HepG2 (cell line): ENCODE measurements around the gene HAT1. TPM values are rescaled to one million over a fixed set of nuclear protein-coding genes. Genes with fewer than 3 reads are reported as not detected.

ENCODE experiments used
- ATAC-seq: fragments of 200-7000 bp; cut with Tn5 transposase; 3 replicates; pipeline ENCODE4 v1.9.1; 2020; ENCODE audit warnings: mild to moderate bottlenecking, moderate library complexity
- BruUV-seq: library from RNA; stranded (reverse); fragments of 400-500 nt; replicated peaks from 2 replicates; lab custom pipeline; 2021; lab: Mats Ljungman, UMichigan
- CTCF ChIA-PET: fragments of 300-600 bp; formaldehyde crosslinking; extraction: SDS; loops from one replicate; lab custom pipeline; 2021; ENCODE audit warnings: low total read pairs, inconsistent platforms, low intra/inter-chr PET ratio; lab: Yijun Ruan, JAX
- POLR2A ChIA-PET: fragments of 350-600 bp; sonication (Branson Sonifier 250); formaldehyde crosslinking; loops from one replicate; lab custom pipeline; 2020; ENCODE audit warnings: antibody characterized with exemption, inconsistent platforms; lab: Yijun Ruan, JAX
- DNase-seq: peaks from one replicate; pipeline ENCODE4 v3.0.0-alpha.2; 2015; ENCODE audit warnings: low spot score
- FAIRE-seq: peaks from 3 replicates; lab custom pipeline; 2011; peaks lifted over from hg19 to GRCh38; lab: Jason Lieb, UNC
- H2AFZ ChIP-seq: one replicate; pipeline ENCODE4 v1.6.1; 2011; ENCODE audit warnings: low read length, inconsistent platforms
- H3K27ac ChIP-seq: fragments of 300-600 bp; 3 replicates; pipeline ENCODE4 v1.8.0; 2011; ENCODE audit warnings: mixed run types, mild to moderate bottlenecking, mixed read lengths, low read length, inconsistent platforms; ENCODE audit not compliant: insufficient read depth; ENCODE audit errors: extremely low read length
- H3K27me3 ChIP-seq, 2 experiments: fragments of 200-600 bp in 1 of 2; 2 replicates in 1 of 2; 3 replicates in 1 of 2; pipeline versions ENCODE4 v1.6.0 to v1.8.0; 2011; ENCODE audit warnings: low read length in 2 of 2, mild to moderate bottlenecking in 2 of 2, moderate library complexity in 2 of 2, inconsistent platforms in 1 of 2; ENCODE audit not compliant: insufficient read depth in 2 of 2, control insufficient read depth in 1 of 2
- H3K36me3 ChIP-seq, 2 experiments: fragments of 200-600 bp in 1 of 2; replicated peaks in 1 of 2; 2 replicates in 1 of 2; 3 replicates in 1 of 2; pipeline versions ENCODE4 v1.5.1 to v1.8.0; 2011; ENCODE audit warnings: low read length in 2 of 2, inconsistent platforms in 1 of 2; ENCODE audit not compliant: insufficient read depth in 2 of 2, control insufficient read depth in 1 of 2
- H3K4me1 ChIP-seq: 2 replicates; pipeline ENCODE4 v1.5.1; 2012; ENCODE audit warnings: low read length, inconsistent platforms; ENCODE audit not compliant: insufficient read depth
- H3K4me2 ChIP-seq: 2 replicates; pipeline ENCODE4 v1.6.0; 2011; ENCODE audit warnings: low read depth, low read length, inconsistent platforms
- H3K4me3 ChIP-seq, 3 experiments: fragments of 200-600 bp in 1 of 3; sonication (generic), shearing (Covaris generic) in 1 of 3; replicated peaks in 1 of 3; 2 replicates each; pipeline ENCODE4 v1.5.1; 2011 to 2016; ENCODE audit warnings: low read length in 3 of 3, inconsistent platforms in 2 of 3, low read depth in 2 of 3, mild to moderate bottlenecking in 2 of 3, control low read depth in 1 of 3, mixed read lengths in 1 of 3; ENCODE audit not compliant: insufficient read depth in 1 of 3
- H3K79me2 ChIP-seq: one replicate; pipeline ENCODE4 v1.6.1; 2011; ENCODE audit warnings: low read length, inconsistent platforms; ENCODE audit not compliant: insufficient read depth
- H3K9ac ChIP-seq: 2 replicates; pipeline ENCODE4 v1.6.0; 2011; ENCODE audit warnings: mild to moderate bottlenecking, low read depth, low read length, inconsistent platforms; ENCODE audit not compliant: insufficient read depth
- H3K9me3 ChIP-seq: 2 replicates; pipeline ENCODE4 v1.5.1; 2012; ENCODE audit warnings: mild to moderate bottlenecking, low read length
- H4K20me1 ChIP-seq: 2 replicates; pipeline ENCODE4 v1.6.0; 2011; ENCODE audit warnings: inconsistent platforms, mild to moderate bottlenecking, low read length, moderate library complexity; ENCODE audit not compliant: insufficient read depth
- ADNP ChIP-seq: sonication (generic); formaldehyde crosslinking; IDR thresholded peaks from 2 replicates; pipeline ENCODE4 v1.4.0; 2020; ENCODE audit warnings: missing genetic modification reagents
- ATF5 ChIP-seq: sonication (generic); formaldehyde crosslinking; IDR thresholded peaks from 2 replicates; pipeline ENCODE4 v1.4.0; 2020; ENCODE audit warnings: mild to moderate bottlenecking, low read depth, missing genetic modification reagents
- ATM ChIP-seq: fragments of 450-650 bp; IDR thresholded peaks from 2 replicates; pipeline ENCODE4 v1.7.1; 2017; ENCODE audit warnings: mild to moderate bottlenecking, borderline replicate concordance
- DPF2 ChIP-seq: sonication (generic); formaldehyde crosslinking; IDR thresholded peaks from 2 replicates; pipeline ENCODE4 v1.4.0; 2020; ENCODE audit warnings: mild to moderate bottlenecking, low read depth, missing genetic modification reagents, borderline replicate concordance
- NRL ChIP-seq: sonication (generic); formaldehyde crosslinking; IDR thresholded peaks from 2 replicates; pipeline ENCODE4 v1.5.0; 2020; ENCODE audit warnings: missing genetic modification reagents, mild to moderate bottlenecking, moderate library complexity, borderline replicate concordance
- POLR2AphosphoS5 ChIP-seq: IDR thresholded peaks from 2 replicates; pipeline ENCODE4 v1.6.1; 2012; ENCODE audit warnings: low read depth, low read length
- PRDM4 ChIP-seq: sonication (generic); formaldehyde crosslinking; IDR thresholded peaks from 2 replicates; pipeline ENCODE4 v1.9.0; 2021; ENCODE audit warnings: missing genetic modification reagents, borderline replicate concordance
- SMC3 ChIP-seq: IDR thresholded peaks from 2 replicates; pipeline ENCODE4 v1.6.1; 2011; ENCODE audit warnings: low read length, improper control_type of control experiment
- STAT6 ChIP-seq: sonication (generic); formaldehyde crosslinking; IDR thresholded peaks from 2 replicates; pipeline ENCODE4 v1.4.0; 2020; ENCODE audit warnings: missing genetic modification reagents, mild to moderate bottlenecking, borderline replicate concordance
- UBTF ChIP-seq: sonication (generic); formaldehyde crosslinking; IDR thresholded peaks from 2 replicates; pipeline ENCODE4 v1.4.0; 2020; ENCODE audit warnings: mild to moderate bottlenecking, missing genetic modification reagents
- ZFY ChIP-seq: sonication (generic); formaldehyde crosslinking; IDR thresholded peaks from 2 replicates; pipeline ENCODE4 v1.4.0; 2020; ENCODE audit warnings: missing genetic modification reagents
- ZNF101 ChIP-seq: sonication (generic); formaldehyde crosslinking; IDR thresholded peaks from 2 replicates; pipeline ENCODE4 v1.4.0; 2020; ENCODE audit warnings: mild to moderate bottlenecking, low read depth, missing genetic modification reagents, borderline replicate concordance
- ZNF331 ChIP-seq: sonication (generic); formaldehyde crosslinking; IDR thresholded peaks from 2 replicates; pipeline ENCODE4 v1.4.0; 2020; ENCODE audit warnings: missing genetic modification reagents
- ZNF597 ChIP-seq: sonication (generic); formaldehyde crosslinking; IDR thresholded peaks from 2 replicates; pipeline ENCODE4 v1.5.0; 2020; ENCODE audit warnings: missing genetic modification reagents
- ZNF616 ChIP-seq: sonication (generic); formaldehyde crosslinking; IDR thresholded peaks from 2 replicates; pipeline ENCODE4 v1.5.0; 2020; ENCODE audit warnings: low read depth, mild to moderate bottlenecking, missing genetic modification reagents
- ZNF644 ChIP-seq: IDR thresholded peaks from 2 replicates; pipeline ENCODE4 v1.6.1; 2016; ENCODE audit warnings: low read depth
- ZNF883 ChIP-seq: sonication (generic); formaldehyde crosslinking; IDR thresholded peaks from 2 replicates; pipeline ENCODE4 v1.5.1; 2020; ENCODE audit warnings: mild to moderate bottlenecking, missing genetic modification reagents; ENCODE audit errors: not compliant biosample characterization
- WGBS: methylation state at CpG from one replicate; pipeline ENCODE4 v1.1.6; 2017; ENCODE audit warnings: low lambda C conversion rate; 5-methylcytosine and 5-hydroxymethylcytosine counted together
- in situ Hi-C: cut with HindIII; loops from 2 replicates; pipeline ENCODE4 v1.10.0; 2017; ENCODE audit warnings: low pct_unique_long_range_greater_than_20kb; ENCODE audit not compliant: extremely low pct_ligation_motif_present
- intact Hi-C: fragments of 100-400 bp; cut with micrococcal nuclease; formaldehyde crosslinking; loops from one replicate; pipeline ENCODE4 v1.10.0; 2022; ENCODE audit not compliant: unreplicated experiment
- polyA plus RNA-seq, 8 experiments: library from polyadenylated mRNA; depleted of rRNA in 3 of 8; stranded (reverse) in 7 of 8; unstranded in 1 of 8; fragments of >200 nt; fragmentation: Illumina TruSeq in 4 of 8; extraction: Trizol in 4 of 8; gene quantifications; 2 replicates each; pipeline versions ENCODE4 v1.2.1 to v1.2.3, GENCODE V29; 2011 to 2016; ENCODE audit warnings: low read depth in 4 of 8, missing spikeins in 1 of 8, mixed read lengths in 1 of 8; ENCODE audit not compliant: insufficient read depth in 1 of 8
- total RNA-seq, 5 experiments: library from RNA; depleted of rRNA; stranded (reverse); fragments of >200 nt; fragmentation: Illumina TruSeq; extraction: Trizol; gene quantifications; 2 replicates each; pipeline ENCODE4 v1.2.3, GENCODE V29; 2016; ENCODE audit warnings: low read depth in 1 of 5

HAT1 gene
- total and polyA plus RNA-seq, 2 of the 13 experiments (the other 11 are each of a cell fraction or from before 2014, with no cell fraction given) = 45.4 to 119 TPM

- ChIA-PET CTCF (no interaction called here), POLR2A (no interaction called here)
- 83% methylated on average over 3 of the region's 3 CpGs for WGBS
- BruUV-seq = no TSS peak
- H3K4me3 ChIP-seq = no peak overlapping the region
- H3K27ac ChIP-seq = no peak overlapping the region
- no peak overlapping the region for H2AFZ ChIP-seq
- no peaks in the 10 kb centered on the region for H3K79me2 ChIP-seq
- ATAC-seq (no peak), DNase-seq (no peak), FAIRE-seq (no peak)
- peaks cover 10 to 19% of the 10 kb centered on the region in 2 experiments for H3K36me3 ChIP-seq
- intact Hi-C loops (no loop called here), in situ Hi-C loops (no loop called here)
- H3K4me1 ChIP-seq = peaks cover 12% of the 10 kb centered on the region
- no peak overlapping the region for H3K4me2 ChIP-seq
- no peak overlapping the region for H3K9ac ChIP-seq
- no peaks in the 10 kb centered on the region for H4K20me1 ChIP-seq
- no peaks in the 10 kb centered on the region for H3K9me3 ChIP-seq
- no peaks in the 10 kb centered on the region for H3K27me3 ChIP-seq
- TF ChIP-seq POLR2AphosphoS5 (no peak), PRDM4 (CRISPR knock-in tag) (no peak), ZNF644 (CRISPR knock-in tag) (no peak), STAT6 (CRISPR knock-in tag) (no peak), ZNF597 (CRISPR knock-in tag) (no peak), ADNP (CRISPR knock-in tag) (no peak), ZFY (no peak), DPF2 (CRISPR knock-in tag) (no peak), NRL (CRISPR knock-in tag) (no peak), ATM (no peak), SMC3 (no peak), ZNF883 (CRISPR knock-in tag) (no peak), ZNF101 (CRISPR knock-in tag) (no peak), UBTF (CRISPR knock-in tag) (no peak), ZNF616 (CRISPR knock-in tag) (no peak), ZNF331 (CRISPR knock-in tag) (no peak), ATF5 (CRISPR knock-in tag) (no peak)
These were observed 43.0 kb downstream of the HAT1 start for GRCh38 chr2:171965238-171965637.
